GM18505 (cell line): ENCODE data around the gene SPOP.

ENCODE experiments used
- ATAC-seq: cut with Tn5 transposase; IDR thresholded peaks from one replicate; pipeline ENCODE4 v1.9.1; 2021; ENCODE audit not compliant: unreplicated experiment
- POLR2A ChIP-seq: IDR thresholded peaks from 4 replicates; pipeline ENCODE4 v1.6.1; 2011; ENCODE audit warnings: borderline replicate concordance; ENCODE audit not compliant: insufficient read depth, insufficient read length; ENCODE audit errors: extremely low read depth

SPOP gene

DNA sequence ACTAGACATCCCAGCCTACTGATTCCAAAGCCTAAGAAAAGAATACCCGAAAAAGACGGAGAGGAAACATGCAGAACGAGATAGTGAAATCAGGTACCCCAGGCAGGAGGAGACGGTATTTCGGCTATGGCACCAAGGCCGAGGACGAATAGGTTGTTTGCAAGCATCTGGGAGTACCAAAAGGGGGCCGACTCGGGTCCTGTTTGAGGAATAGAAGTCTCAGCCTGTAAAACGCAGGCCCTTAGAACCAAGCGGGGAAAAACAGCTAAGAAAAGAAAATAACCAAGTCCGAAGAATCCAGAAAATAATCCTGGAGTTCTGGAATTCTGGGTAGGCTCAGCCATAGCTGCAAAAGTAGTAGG is 29.3 kb upstream of the SPOP start:
- ATAC-seq: no peak

DNA sequence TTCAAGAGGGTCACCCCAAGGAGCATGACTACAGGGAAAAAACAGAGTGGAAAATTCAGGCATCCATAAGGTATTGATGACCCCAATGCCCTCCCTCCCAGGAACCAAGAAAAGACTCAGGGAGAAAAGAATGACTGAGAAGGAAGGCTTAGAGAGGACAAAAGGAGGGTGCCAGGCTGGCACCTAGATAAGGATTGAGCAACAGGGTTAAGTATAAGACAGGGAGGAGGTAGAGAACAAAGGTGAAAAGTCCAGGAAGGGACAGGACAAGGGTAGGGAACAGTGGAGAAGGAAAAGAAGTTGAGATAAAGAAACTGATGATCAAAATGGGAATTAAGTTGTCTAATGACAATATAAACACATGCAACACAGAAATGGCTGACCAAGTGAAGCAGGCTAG is 27.4 kb upstream of the SPOP start:
- TF ChIP-seq POLR2A: no peak
- no peak for ATAC-seq

More for the DNA sequence above, 29.3 kb upstream of the SPOP start:
- TF ChIP-seq POLR2A: no peak

DNA sequence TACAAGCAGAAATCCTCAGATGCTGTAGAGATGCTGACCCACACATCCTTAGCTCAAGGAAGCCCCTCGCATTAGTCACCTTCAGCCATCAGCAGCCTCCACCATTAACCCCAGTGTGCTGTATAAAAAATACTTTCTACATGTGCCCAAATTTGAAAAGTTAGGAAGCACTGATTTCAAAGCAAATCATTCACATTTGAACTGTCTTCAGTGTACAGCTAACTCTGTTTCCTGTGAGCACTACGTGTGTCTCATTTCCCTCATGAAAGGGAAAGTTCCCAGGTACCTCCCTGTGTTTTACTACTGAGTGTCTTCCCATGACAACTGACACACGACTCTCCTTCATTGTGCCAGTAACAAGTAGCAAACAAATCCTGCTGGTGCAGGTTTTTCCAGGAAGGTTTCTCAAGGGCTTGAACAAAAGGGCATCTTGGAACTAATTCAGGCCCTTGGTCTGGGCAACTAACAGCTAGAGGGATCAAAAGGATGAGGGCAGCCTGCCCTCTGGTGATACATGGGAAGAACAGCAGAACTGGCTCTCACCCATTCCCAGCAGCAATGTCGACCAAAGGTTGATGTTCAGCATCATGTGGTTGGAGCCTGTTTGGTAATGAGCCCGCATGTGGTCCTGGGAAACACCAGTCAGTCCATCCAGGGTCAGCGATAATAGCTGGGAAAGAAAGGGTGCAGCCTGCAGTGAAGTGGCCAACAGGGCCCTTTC is 25.8 kb upstream of the SPOP start:
- ATAC-seq: no peak
- TF ChIP-seq POLR2A: no peak

DNA sequence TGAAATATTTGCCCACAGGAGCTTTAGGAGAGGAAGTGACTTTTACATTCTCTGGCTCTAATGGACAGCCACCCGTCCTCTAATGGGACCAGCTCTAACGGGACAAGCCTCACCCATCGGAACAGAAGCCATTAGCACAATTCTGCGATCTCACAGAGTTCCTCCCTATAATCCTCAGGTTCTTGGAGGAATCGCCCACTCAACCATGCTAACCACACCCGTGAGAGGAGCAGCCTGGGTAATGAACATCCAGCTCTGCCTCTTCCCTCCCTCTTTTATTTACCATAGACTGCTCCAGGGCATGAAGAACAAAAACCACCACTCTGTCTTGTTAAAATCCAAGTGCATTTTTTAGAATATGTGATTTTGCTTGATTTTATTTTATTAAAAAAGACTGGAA is 23.1 kb upstream of the SPOP start:
- no peak for TF ChIP-seq POLR2A
- no peak for ATAC-seq

DNA sequence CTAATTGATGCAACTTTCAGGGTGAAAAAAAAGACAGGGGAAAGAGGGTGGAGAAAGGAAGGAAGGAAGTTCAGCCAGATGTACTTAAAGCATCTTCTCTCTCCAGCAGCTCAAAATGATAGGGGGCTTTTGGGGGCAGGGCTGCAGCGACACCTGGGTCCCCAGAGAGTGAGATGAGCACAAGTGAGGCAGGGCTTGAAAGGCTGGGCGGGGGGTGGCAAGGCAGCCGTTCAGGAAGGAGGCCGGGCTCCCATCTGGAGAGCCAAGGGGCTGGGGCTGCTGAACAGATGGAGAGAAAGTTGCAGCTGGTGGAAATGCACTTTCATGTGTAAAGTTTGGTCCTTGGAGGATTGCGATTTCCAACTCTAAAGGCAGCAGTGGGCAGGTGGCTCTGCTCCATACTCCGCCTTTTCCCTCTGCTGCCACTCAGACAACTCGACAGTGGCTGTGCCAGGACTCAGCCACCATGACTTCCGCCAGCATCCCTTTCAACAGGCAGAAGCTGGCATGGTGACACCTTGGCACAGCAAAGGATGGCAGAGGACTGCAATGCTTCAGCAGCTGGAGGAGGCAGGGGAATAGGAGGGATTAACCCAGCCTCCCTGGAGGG is 22.2 kb upstream of the SPOP start:
- TF ChIP-seq POLR2A: no peak
- no peak for ATAC-seq

DNA sequence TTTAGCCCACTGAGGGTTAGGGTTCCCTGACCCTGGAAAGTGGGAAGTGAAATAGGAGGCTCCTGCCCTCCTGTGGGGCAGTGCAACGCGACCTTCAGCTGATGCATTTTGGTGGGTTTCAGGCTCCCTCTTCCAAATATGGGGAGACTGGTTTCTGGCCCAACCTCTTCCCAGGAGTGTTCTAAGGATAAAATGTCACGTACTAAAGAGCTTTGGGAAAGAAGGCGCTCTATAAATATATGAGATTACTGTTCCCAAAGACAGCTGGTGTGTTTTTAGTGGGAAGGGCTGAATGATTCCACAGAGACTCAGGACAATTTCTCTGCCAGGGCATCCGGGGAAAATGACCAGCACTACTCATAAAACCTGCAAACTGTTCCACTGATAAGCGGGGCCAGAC is 20.1 kb upstream of the SPOP start:
- no peak for ATAC-seq

DNA sequence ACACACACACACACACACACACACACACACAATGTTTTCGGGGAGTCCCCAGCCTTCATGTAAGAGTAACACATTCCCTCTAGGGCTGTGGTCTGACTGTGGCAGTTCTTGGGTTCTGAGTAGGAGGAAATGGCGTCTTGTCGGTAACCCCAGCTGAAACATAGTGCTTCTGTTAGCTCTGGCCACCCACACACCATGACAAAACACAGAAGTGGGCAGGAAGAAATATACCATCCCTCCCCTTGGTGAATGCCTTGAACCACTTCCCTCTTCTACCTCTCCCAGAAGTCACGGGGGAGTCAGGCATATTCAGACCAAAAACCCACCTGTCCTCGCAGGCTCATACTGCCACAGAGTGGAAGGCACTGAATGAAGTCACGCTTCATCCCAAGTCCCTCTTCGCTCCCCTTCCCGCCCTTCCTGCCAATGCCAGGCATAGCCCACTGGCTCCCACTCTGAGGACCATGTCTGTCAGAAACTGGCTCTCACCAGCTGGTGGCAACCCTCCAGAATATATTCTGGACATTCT is 18.4 kb upstream of the SPOP start:
- no peak for TF ChIP-seq POLR2A
- no peak for ATAC-seq

More for the DNA sequence above, 20.1 kb upstream of the SPOP start:
- no peak for TF ChIP-seq POLR2A

DNA sequence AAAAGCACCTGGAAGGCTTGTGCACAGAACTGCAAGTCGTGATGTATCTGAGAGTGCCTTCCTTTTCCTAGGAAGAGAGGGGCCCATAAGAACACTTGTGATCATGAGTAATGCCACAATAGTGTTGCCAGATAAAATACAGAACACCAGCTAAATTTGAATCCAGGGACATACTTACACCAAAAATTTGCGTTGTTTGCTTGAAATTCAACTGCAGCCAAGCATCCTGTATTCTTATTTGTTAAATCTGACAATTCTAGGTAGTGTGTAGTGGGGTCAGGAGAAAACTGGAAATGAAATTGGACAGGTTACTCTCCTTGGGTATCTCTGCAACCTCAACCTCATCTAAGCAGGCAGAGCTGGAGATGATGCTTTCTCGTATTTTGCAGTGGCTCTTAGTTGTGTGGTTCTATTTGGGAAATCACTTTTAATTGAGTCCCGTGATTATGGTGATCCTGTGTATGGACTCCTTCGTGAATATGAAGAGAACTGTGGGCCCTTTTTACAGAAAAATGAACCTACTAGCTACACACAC is 17.9 kb upstream of the SPOP start:
- peak; percentile 8 for TF ChIP-seq POLR2A
- ATAC-seq: no peak

DNA sequence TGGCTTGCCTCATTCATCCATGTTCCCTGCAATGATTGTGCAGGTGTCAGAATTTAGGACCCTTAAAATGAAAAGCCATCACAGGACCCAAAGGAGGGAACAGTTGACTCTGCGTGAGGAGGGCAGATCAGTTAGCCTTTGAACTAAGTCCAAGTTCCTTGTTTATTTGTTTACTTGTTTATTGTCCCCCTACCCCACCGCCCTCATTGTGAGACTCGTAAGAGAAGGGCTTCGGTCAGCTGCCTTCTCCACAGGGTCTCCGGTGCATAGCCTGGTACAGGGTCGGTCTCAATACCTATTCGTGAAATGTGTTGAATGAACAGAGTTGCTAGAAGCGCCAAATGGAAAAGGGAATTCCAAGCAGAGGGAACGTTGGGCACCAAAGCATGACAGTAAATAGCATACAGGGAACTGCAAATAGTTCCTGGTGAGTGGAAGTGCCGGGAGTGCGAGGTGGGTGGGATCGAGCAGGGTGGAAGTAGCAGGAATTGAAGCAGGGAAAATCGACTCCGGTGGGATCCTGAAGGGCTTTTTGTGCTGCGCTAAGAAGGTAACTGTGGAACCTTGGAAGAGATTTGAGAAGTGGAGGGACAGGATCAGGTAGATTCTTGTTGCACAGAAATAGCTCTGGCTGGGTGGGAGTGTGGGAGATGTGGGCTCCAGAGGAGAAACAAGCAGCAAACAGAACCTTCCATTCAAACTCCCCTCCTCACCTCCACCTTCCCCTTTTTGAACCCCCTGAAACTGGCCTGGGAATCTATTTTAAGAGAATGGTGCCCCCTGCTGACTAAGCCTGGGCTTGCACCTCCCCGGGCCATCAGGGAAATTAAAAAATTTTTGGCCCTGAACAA is 17.2 kb upstream of the SPOP start:
- no peak for ATAC-seq
- TF ChIP-seq POLR2A: no peak

DNA sequence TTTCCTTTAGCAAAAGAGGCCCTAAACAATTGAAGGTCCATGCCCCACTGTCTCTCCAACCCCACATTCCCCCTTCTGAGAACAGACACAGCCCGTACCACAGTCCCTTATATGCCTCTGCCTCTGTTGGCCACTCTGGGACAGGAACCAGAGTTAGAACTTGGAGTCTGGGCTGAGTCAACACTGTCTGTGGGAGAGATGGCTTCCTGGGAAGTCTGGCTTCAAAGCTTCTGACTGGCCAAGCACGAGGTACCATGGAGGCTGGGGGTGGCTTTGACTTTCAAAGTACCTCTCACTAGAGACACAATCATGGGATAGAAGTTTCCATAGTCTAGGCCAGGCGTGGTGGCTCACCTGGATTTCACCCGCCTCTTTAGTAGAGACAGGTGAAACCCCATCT is 14.9 kb upstream of the SPOP start:
- no peak for ATAC-seq
- no peak for TF ChIP-seq POLR2A

DNA sequence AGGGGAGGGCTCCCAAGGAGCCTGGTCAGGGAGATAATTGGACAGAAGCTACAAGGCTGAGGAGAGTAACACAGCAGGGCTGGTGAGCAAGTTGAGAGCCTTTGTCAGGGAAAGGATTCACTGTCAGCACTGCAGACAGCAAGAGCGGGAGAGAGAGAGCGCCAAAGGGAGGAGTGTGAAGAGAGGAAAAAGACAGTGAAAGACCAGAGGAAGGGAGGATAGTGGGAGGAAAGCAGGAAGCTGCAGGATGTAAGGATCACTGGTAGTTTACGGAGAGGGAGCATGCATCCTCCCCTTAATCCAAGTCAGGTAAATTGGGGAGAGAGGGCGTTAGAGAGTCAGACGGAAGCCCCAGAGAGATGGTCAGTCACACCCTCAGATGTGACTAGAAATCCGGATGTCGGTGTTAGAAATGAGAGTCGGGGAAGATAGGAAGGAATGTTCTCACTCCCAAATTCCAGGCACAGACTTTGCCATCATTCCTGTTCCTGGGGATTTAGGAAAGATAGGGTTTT is 13.8 kb upstream of the SPOP start:
- ATAC-seq: no peak
- TF ChIP-seq POLR2A: no peak

DNA sequence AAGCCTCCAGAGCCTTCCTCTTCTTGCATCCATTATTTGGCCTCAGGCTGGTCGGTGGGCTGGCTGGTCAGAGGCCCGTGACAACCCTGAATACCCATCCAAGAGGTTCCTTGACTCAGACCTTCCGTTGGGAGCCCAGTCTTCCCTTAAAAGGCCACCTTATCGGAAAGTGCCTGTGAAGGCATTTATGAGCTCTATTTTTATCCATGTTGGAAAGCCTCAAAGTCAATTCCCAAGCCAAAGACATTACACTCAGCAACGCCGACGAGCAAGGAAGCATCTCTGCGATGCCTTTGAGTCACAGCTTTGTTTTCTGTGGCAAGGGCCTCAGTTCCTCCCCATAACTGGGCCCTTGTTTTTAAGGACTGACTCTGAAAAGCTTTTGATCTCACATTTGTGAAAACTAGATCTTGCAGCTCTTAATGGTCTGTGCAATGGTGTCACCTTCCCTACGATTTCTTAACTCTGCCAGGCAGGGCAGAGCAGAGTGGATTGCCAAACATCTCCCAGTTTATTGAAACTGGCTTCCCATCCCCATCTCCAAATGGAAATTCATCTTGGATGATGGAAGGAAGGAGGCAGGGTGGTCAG is 13.3 kb upstream of the SPOP start:
- TF ChIP-seq POLR2A: no peak
- ATAC-seq: no peak

DNA sequence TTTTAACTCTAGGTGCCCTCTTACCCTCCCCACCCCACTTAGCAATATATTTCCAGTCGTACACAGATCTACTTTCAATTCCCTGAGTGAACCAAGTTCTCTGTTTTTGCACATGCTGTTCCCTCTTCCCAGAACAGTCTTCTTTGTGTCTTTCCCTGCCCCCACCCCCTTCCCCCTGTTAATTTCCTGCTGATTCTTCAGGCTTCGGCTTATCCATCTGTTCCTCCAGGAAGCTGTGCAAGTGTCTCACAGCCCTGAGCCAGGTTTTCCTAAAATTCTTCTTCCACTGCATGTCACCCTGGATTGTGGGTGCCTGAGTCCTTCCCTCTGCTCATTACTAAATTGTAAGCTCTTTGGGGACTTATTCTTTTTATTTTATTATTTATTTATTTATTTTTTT is 12.4 kb upstream of the SPOP start:
- ATAC-seq: no peak
- no peak for TF ChIP-seq POLR2A
